GM08714 (cell line): ENCODE measurements around the gene PGD.
A peak's percentile ranks its signal among the peaks of the same experiment; 100 is the strongest.
"Not testable (repeated sequence)": the region's sequence is repeated elsewhere in the genome, so short reads cannot be mapped to it uniquely, and the experiment has no call there.

ENCODE experiments used
- H3K4me3 ChIP-seq: fragments of 200-500 bp; sonication (Bioruptor generic); 2 replicates; pipeline ENCODE4 v1.5.1; 2014; ENCODE audit warnings: mild to moderate bottlenecking, low read length, inconsistent platforms
- ZNF274 ChIP-seq: IDR thresholded peaks from 2 replicates; pipeline ENCODE4 v1.6.1; 2012; ENCODE audit warnings: mild to moderate bottlenecking, low read depth, low read length

Gene PGD

GRCh38 chr1:10398734-10399443, at the start of gene PGD:
PGD (plus strand) TSS chr1:10399064; CDS start chr1:10399118, 54 bp downstream.
- peak within 1 kb of the TSS; percentile 91 for H3K4me3 ChIP-seq
- no peak for TF ChIP-seq ZNF274

DNA sequence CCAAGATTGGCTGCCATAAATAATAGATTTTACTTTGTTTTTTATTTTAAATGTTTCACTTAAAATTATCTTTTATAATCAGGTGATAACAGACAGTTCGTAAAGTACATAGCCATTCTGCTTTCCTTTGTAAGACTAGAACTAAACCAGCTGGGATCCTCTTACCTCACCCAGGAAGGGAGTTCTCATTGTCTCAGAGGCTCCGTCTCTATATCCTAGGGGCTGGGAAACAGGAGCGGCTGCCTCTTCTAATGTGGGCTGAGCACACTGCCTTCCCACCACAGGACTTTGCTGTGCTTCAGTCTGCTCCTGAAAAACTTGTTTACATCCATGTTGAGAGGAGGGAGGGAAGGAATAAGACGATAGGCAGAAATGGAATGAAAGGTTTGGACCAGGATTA, 45.6 kb upstream of the PGD start:
- TF ChIP-seq ZNF274: no peak
- no peak overlapping the region for H3K4me3 ChIP-seq

GRCh38 chr1:10353693-10354092, 45.2 kb upstream of the PGD start:
- H3K4me3 ChIP-seq: no peak overlapping the region
- no peak for TF ChIP-seq ZNF274

GRCh38 chr1:10360045-10360444, 38.8 kb upstream of the PGD start:
- no peak overlapping the region for H3K4me3 ChIP-seq
- no peak for TF ChIP-seq ZNF274

- H3K4me3 ChIP-seq: no peak overlapping the region
- TF ChIP-seq ZNF274: no peak
Measured at GRCh38 chr1:10361515-10361914, 37.3 kb upstream of the PGD start.

DNA sequence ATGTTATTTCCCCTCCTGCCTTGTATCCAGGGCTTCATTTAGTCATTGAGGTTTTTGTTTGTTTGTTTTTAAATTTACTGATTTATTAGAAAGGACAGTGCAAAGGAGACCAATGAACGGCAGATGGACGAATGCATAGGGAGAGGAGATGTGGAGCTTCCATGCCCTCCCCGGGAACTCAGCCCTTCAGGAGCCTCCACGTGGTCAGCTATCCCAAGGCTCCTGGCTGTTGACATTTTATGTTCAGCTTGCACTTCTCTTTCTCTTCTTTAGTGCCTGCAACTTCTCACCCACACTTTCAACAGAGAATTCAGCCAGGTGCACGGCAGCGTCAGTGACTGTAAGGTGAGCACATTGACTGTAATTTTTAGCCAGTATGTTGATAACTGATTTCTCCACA, 30.7 kb upstream of the PGD start:
- no peak overlapping the region for H3K4me3 ChIP-seq
- no peak for TF ChIP-seq ZNF274

DNA sequence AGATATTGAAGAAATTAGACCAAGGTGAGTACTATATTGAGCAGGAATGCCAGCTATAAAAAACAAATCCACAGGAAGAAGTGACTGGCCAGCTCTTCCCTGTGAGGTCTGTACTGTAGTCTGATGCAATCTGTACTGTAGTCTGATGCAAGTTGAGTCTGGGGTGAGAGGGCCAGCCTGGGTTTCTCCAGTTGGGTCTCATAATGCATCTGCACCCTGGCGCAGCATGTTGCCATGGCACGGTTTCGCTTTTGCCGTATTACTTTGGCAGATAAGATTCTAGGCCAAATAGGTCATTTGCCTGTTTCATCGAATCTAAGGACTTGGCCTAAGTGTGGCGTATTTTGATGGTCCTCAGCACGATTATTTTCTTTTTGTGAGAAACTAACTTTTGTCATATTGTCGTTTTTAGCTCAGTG, 24.4 kb upstream of the PGD start:
- TF ChIP-seq ZNF274: no peak
- no peak overlapping the region for H3K4me3 ChIP-seq

GRCh38 chr1:10377365-10378029, 21.4 kb upstream of the PGD start:
- H3K4me3 ChIP-seq: not testable (repeated sequence)

GRCh38 chr1:10378081-10378841, 20.6 kb upstream of the PGD start:
- no peak overlapping the region for H3K4me3 ChIP-seq
- TF ChIP-seq ZNF274: no peak

- no peak overlapping the region for H3K4me3 ChIP-seq
Measured at GRCh38 chr1:10379101-10379620, 19.7 kb upstream of the PGD start.

GRCh38 chr1:10379676-10380075, 19.2 kb upstream of the PGD start:
- TF ChIP-seq ZNF274: no peak
- no peak overlapping the region for H3K4me3 ChIP-seq

More at GRCh38 chr1:10379101-10379620, 19.7 kb upstream of the PGD start:
- no peak for TF ChIP-seq ZNF274

DNA sequence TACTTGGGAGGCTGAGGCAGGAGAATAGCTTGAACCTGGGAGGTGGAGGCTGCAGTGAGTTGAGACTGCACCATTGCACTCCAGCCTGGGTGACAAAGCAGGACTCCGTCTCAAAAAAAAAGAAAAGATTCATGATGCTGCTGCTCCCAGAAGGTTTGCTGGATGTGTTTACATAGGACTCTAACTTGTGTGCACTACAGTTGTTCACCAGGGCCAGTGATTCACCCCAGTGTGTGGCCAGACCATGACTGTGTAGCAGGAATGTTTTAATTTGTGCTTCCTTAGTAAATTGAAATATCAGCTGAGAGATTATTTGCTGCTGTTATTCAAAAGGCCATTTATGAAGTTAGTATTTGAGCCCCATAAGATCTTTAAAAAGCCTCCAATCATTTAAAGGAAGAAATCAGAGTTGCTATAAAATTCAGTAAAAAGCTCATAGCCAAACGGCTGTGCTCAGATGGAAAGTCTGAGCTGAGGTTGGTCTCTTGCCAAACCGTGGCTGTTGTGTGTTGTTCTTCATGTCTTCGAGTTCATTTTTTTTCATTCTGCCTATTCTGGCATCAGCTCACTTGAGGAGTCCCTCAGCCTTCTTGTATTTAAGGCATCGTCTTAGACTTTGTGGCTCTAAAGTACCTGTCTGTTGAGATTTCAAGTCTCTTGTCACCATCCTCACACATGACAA, 18.1 kb upstream of the PGD start:
- TF ChIP-seq ZNF274: no peak
- H3K4me3 ChIP-seq: no peak overlapping the region

DNA sequence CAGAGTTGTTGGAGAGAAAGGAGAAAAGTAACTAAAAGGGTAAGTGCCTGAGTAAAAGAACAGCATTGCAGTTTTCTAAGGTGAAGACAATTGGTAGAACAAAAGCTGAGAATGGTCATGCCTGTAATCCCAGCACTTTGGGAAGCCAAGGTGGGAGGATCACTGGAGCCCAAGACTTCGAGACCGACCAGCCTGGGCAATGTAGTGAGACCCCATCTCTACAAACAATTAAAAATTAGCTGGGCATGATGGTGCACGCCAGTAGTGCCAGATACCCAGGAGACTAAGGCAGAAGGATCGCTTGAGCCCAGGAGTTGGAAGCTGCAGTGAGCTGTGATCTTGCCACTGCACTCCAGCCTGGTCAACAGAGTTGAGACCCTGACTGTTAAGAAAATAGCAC, 15.2 kb upstream of the PGD start:
- no peak overlapping the region for H3K4me3 ChIP-seq
- TF ChIP-seq ZNF274: no peak

GRCh38 chr1:10384219-10384618, 14.6 kb upstream of the PGD start:
- H3K4me3 ChIP-seq: no peak overlapping the region
- TF ChIP-seq ZNF274: no peak
